HTR-8/SVneo (cell line): ENCODE measurements around the gene PIWIL4.
"Not testable (repeated sequence)": the region's sequence is repeated elsewhere in the genome, so short reads cannot be mapped to it uniquely, and the experiment has no call there.

Source experiments
- DNase-seq: peaks from one replicate; pipeline ENCODE4 v3.0.0; 2011; ENCODE audit warnings: low spot score, mixed read lengths; ENCODE audit not compliant: insufficient read length
- FAIRE-seq: peaks from 2 replicates; lab custom pipeline; 2011; peaks lifted over from hg19 to GRCh38; lab: Jason Lieb, UNC

Gene PIWIL4

GRCh38 chr11:94583213-94583865 is 16.2 kb downstream of the PIWIL4 start:
- DNase-seq: no peak
- no peak for FAIRE-seq

- no peak for FAIRE-seq
- DNase-seq: no peak
Observed at GRCh38 chr11:94583866-94584500, 16.8 kb downstream of the PIWIL4 start.

GRCh38 chr11:94584978-94585377 is 17.8 kb downstream of the PIWIL4 start:
- no peak for FAIRE-seq
- DNase-seq: no peak

GRCh38 chr11:94585399-94585798 is 18.2 kb downstream of the PIWIL4 start:
- DNase-seq (no peak), FAIRE-seq (no peak)

GRCh38 chr11:94586546-94586945 is 19.4 kb downstream of the PIWIL4 start:
- no peak for FAIRE-seq
- no peak for DNase-seq

GRCh38 chr11:94586978-94587377 is 19.8 kb downstream of the PIWIL4 start:
- no peak for FAIRE-seq

GRCh38 chr11:94588366-94588942 is 21.3 kb downstream of the PIWIL4 start:
- no peak for DNase-seq
- no peak for FAIRE-seq

More at GRCh38 chr11:94586978-94587377, 19.8 kb downstream of the PIWIL4 start:
- DNase-seq: no peak

- no peak for FAIRE-seq
Observed at GRCh38 chr11:94590352-94591041, 23.3 kb downstream of the PIWIL4 start.

GRCh38 chr11:94593030-94593429 is 25.9 kb downstream of the PIWIL4 start:
- DNase-seq (no peak), FAIRE-seq (no peak)

More at GRCh38 chr11:94590352-94591041, 23.3 kb downstream of the PIWIL4 start:
- no peak for DNase-seq

GRCh38 chr11:94595076-94595475 is 27.9 kb downstream of the PIWIL4 start:
- FAIRE-seq: no peak
- DNase-seq: no peak

- DNase-seq: no peak
- FAIRE-seq: no peak
Observed at GRCh38 chr11:94597896-94598295, 30.7 kb downstream of the PIWIL4 start.

GRCh38 chr11:94599510-94599909 is 32.3 kb downstream of the PIWIL4 start:
- FAIRE-seq (peak; percentile 31), DNase-seq (no peak)

GRCh38 chr11:94602430-94603372 is 35.5 kb downstream of the PIWIL4 start:
- FAIRE-seq: no peak
- DNase-seq: no peak

- DNase-seq: no peak
- FAIRE-seq: no peak
Observed at GRCh38 chr11:94603587-94603986, 36.4 kb downstream of the PIWIL4 start.

GRCh38 chr11:94604482-94604881 is 37.3 kb downstream of the PIWIL4 start:
- DNase-seq (no peak), FAIRE-seq (peak; percentile 40)

- DNase-seq: no peak
- no peak for FAIRE-seq
Observed at GRCh38 chr11:94613120-94613519, 46.0 kb downstream of the PIWIL4 start.

- peak; percentile 72 for DNase-seq
- FAIRE-seq: no peak
Observed at GRCh38 chr11:94623120-94623735, 56.1 kb downstream of the PIWIL4 start.

GRCh38 chr11:94625422-94625821 is 58.3 kb downstream of the PIWIL4 start:
- not testable (repeated sequence) for DNase-seq, FAIRE-seq

- FAIRE-seq, DNase-seq: not testable (repeated sequence)
Observed at GRCh38 chr11:94627003-94627560, 59.9 kb downstream of the PIWIL4 start.
